GM18907 (cell line): Measurements from ENCODE around the gene MRPL36.

ENCODE experiments used
- ATAC-seq: cut with Tn5 transposase; IDR thresholded peaks from one replicate; pipeline ENCODE4 v1.9.1; 2021; ENCODE audit warnings: mild to moderate bottlenecking, moderate library complexity; ENCODE audit not compliant: unreplicated experiment

MRPL36 gene

DNA sequence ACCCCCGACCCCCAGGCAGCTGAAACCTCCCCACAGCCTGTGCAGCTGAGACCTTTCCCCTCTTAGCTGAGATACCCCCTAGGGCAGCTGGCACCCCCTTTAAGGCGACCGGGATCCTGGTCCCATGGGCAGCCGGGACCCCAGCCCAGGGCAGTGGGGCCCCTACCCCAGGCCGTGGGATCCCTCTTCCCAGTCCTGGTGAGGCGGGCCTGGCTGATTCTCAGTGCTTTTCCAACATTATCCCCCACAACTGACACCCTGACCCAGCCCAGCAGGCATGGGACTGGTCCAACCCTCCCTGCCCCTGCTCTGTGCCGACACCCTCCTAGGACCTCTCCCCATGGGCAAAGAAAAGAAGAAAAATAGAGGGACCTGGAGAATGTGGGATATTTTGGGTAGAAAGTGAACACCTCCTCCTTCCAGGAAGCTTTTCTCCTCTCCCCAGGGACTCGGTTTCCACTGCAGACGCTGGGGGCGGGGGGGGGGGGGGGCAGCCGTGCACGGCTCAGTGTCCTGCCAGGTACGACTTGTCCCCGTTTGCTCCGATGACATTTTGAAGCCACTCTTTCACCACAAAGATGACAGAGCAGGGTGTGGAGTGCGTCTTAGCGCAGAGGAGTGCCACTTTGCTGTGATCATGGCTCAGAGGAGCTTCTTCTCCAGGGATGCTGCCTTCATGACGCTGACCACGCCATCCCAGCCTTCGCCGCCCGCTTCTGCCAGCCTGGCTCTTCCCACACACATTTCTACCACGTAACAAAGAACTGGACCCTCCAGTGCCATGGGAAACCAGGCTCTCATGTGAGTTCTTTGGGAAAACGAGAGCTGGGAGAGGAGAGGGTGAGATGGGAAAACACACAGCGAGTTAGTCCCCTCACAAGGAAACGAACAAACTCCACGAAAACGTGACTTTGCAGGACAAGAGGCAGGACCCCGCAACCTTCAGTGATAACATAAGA, 47.5 kb downstream of the MRPL36 start:
- no peak for ATAC-seq

DNA sequence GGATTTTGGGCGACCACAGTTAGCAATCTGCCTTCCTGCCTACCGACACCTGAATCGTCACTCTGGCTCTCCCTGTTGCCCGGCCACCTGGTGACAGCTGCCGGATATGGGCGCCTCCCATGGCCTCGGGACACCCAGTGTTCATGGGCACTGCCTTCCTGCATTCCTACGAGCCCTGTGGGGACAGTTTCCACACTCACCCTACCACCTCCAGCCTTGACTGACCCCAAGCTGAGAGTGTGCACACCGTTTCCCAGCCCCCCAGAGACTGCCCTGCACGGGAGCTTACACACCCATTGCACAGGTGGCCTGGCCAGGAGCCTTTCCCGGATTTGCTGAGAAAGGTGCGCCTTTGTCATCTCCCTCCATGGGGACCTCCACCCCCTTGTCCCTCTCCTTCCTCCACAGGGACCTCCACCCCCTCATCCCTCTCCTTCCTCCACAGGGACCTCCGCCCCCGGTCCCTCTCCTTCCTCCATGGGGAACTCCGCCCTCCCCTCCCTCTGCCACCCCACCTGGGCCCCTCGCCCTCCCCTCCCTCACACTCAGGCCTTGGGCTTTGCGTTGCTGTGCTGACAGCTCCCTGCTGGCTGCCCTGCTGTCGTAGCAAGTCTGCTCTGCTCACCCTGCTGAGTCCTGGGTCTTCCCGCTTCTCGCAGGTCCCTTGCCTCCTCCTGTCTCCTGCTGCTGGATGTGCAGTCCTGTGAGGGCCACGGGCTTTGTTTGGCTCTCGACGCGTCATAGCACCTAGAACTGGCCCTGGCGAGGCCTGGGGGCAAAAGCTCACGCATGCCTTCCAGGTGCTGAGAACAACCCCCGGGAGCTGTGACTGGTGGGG, 48.4 kb downstream of the MRPL36 start:
- no peak for ATAC-seq

- ATAC-seq = no peak
These were observed 49.2 kb downstream of the MRPL36 start for GRCh38 chr5:1750469-1750868.

DNA sequence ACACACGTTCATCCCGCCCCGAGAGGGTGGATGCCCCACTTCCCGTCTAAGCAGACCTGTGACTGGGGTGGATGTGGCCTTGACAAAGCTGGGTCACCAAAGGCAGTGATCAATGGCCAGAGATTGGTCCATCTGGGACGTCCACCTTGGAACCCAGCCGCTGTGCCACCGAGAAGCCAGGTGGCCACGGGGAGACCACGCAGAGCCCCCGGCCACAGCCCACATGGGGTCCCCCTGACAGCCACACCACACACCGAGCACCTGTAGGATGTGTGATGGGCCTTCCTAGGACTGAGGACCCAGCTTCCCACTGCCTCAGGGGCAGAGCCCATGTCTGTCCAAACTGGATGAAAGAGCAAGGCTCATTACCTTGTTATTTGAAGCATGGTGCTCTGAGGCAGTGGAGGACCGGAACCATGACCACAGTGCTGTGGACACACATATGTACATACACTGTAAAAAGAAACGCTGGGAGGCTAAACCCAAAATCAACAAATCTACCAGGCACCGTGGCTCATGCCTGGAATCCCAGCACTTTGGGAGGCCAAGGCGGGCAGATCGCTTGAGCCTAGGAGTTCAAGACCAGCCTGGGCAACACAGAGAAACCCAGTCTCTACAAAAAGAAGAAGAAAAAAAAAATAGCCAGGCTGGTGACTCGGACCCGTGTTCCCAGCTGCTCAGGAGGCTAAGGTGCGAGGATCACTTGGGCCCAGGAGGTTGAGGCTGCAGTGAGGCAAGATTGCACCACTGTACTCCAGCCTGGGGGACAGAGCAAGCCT, 50.1 kb downstream of the MRPL36 start:
- ATAC-seq = no peak

DNA sequence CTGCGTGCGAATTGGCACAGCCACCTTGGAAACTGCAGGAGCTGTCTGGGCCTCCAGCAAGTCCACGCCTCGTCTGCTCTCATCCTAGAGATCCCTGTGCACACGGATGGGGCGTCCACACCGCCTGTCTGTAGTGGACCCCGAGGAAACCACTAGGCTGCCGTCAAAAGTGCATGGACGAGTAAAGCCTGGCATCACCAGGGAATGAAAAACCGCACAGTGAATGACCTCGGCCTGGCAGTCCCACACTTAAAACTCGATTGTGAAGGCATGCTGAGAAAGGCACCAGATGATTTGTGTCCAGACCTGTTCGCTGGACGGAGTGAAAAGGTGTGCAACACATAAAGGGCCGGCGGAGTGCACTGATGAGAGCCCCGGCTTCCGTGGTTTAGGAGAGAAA, 50.8 kb downstream of the MRPL36 start:
- ATAC-seq = no peak
